Measurements from ENCODE around the gene HIKESHI.

The HIKESHI gene

DNA sequence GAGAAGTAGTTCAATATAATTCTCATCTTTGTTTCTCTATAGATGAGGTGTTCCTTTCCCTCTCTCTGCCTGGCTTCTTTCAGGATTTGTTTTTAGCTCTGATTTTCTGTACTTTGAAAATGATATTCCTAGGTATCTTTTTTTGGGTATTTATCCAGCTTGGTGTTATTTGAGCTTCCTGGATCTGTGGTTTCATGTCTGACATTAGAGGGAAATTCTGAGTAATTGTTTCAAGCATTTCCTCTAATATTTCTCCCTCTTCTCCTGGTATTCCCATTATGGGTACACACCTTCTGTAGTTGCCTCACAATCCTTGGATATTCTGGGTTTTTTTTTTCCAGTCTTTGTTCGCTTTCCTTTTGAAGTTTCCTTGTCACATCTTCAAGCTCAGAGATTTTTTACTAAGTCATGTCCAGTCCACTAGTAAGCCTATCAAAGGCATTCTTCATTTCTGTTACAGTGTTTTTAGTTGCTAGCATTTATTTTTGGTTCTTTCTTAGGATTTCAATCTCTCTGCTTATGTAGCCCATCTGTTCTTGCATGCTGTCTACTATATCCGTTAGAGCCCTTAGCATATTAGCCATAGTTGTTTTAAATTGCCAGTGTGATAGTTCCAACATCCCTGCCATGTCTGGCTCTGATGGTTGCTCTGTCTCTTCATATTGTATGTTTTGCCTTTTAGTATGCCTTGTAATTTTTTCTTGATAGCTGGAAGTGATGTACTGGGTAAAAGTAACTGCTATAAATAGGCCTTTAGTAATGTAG, 78.4 kb downstream of the HIKESHI start:
- DNase-seq = no peak

DNA sequence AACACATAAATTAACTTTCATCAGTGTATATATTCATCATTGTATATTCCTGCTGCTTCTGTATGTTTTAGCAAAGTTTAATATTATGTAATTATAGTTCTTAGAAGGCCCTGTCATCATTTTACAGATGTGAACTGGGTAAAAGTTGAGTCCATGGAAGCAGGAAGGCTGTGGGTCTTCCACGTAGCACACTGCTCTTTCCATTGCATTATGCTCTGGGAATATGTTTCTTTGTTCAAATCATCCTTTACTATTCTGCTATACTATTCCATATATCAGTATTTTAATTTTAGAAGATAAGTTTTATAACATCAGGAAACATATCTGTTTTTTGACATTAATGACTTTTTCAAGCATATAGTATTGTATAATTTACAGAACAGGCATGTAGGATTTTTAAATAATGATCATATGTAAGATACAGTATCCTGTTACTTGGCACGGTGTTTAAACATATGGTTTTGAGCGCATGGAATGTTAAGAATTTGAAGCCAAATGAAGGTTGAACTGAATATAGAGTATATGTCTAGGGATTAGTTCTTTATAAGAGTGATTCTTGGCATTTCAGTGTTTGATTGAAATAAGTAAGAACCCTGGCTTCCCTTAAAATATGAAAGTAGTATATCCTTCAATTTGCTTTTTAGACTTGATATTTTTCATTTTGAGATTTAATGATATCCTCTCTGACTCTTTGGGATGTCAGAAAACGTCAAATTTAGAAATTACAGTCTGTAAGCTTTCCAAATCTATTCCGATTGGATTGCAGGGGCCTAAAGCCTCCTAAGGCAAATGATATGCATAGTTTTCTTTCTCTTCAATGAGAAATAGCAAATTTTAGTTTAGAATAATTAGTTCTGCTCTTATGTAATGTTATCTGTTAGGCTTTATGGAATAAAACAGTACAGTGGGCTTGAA, 81.3 kb downstream of the HIKESHI start:
- DNase-seq = no peak

DNA sequence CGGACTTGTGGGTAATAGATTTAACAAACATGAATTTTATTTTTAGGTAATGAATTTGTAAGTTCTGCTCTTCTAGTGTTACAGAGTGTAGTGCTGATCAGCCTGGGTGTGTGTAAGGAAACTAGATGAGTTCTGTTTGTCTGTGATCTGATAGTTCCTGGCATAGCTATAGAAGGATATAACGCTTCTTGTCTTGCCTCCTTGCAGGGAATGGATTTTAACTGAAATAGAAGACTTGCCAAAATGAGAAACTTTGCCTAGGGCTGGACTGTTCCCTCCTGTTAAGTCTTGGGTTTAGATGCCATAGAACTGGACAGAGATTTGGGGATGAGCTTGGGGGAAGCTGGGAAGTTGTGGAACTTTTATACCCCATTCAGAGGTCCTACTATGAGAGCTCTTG, 84.2 kb downstream of the HIKESHI start:
- DNase-seq = no peak

DNA sequence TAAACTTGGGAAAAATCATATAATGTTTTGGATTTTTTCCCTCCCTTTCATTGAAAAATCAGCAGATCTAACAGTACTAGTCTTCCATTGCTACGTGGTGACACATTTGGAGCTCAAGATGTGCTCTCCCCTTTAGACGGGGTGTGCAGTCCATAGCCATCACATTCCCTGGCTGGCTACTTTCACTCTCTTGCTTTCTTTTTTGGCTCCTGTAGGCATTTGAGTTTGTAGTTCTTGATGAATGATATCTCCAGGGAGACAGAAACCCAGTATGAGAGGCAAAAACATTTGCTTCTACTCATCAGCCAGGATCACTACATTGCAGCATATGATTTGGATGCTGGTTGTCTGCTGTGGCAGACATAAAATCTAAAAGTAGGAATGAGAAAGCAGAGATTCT, 84.7 kb downstream of the HIKESHI start:
- no peak for DNase-seq

DNA sequence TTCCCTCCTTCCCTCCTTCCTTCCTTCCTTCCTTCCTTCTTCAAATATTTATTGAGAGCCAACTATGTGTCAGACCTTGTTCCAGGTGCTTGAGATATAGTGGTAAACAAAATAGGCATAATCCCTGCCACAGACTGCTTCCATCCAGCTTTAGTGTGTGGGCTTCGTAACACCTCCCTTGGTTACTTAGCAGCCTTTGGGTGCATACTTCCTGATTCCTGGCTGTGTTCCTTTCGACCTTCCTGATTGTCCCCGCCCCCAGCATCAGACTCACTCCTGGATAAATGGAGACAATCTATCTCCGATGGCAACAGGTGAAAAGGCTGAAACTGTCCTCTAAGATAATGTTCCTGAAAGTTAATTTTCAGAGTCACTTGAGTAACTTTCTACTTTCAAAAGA, 86.2 kb downstream of the HIKESHI start:
- no peak for DNase-seq

DNA sequence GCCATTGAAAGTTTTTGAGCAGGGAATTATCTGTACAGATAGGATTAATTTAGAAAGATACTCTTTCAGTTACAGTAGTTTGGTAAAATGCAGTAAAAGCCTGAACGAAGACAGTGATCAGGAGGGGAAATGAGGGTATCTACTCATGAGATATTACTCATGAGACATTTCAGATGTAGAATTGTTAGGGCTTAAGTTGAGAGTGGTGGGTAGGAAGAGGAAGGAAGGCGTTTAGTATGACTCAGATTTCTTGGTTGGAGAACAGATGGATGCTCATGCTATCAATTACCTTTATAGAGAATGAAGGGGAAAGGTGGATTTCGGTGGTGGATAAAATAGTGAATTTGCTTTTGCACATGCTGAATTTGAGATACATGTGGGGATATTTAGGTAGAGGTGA, 88.4 kb downstream of the HIKESHI start:
- DNase-seq = no peak

DNA sequence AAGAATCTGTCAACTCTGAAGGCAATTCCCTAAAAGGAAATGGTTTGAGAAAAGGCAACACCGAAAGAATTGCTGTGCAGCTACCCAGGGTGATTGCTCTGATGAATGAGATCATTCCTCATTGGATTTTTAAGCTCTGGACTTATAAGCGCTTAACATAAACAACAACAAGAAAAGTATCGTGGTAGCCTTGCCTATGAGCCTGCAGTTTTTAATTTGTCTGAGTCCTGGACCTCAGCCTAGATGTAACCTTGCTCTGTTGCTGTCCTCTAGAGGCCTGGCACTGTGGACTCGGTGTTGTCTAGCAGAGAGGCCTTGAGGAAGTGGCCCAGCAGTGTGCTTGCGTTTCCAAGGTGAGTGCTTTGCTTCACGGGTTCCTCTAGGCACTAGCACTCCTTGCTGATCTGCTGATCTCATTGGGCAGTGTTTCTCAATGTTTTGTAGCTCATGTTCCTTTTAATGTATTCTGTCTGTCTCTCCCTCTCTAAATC, 93.1 kb downstream of the HIKESHI start:
- no peak for DNase-seq
